Type B pancreatic cell (in vitro differentiated cells): ENCODE data around the gene DNAH17. TPM values are rescaled to one million over a fixed set of nuclear protein-coding genes. Genes with fewer than 3 reads are reported as not detected.
"Not testable (repeated sequence)": the region's sequence is repeated elsewhere in the genome, so short reads cannot be mapped to it uniquely, and the experiment has no call there.

ENCODE experiments used
- DNase-seq: peaks from one replicate; pipeline ENCODE4 v3.0.0; 2021; ENCODE audit warnings: mixed read lengths; ENCODE audit not compliant: unreplicated experiment; ENCODE audit errors: extremely low spot score
- H3K27ac Mint-ChIP-seq: 2 replicates; pipeline ENCODE4 v1.8.0; 2021; ENCODE audit warnings: mild to moderate bottlenecking, mixed read lengths
- H3K27me3 Mint-ChIP-seq: 2 replicates; pipeline ENCODE4 v1.8.0; 2021; ENCODE audit warnings: mixed read lengths
- H3K36me3 Mint-ChIP-seq: 2 replicates; pipeline ENCODE4 v1.8.0; 2021; ENCODE audit warnings: mixed read lengths
- H3K4me1 Mint-ChIP-seq: one replicate; pipeline ENCODE4 v1.8.0; 2021; ENCODE audit warnings: mixed read lengths; ENCODE audit not compliant: unreplicated experiment
- H3K4me3 Mint-ChIP-seq: 2 replicates; pipeline ENCODE4 v1.8.0; 2021; ENCODE audit warnings: mild to moderate bottlenecking, mixed read lengths
- H3K9me3 Mint-ChIP-seq: 2 replicates; pipeline ENCODE4 v1.8.0; 2021; ENCODE audit warnings: mixed read lengths
- CTCF ChIP-seq: fragments of 200-600 bp; sonication (generic); conservative IDR thresholded peaks from 2 replicates; pipeline ENCODE4 v1.5.0; 2021; ENCODE audit warnings: antibody characterized with exemption, mild to moderate bottlenecking
- total RNA-seq: library from RNA; stranded (reverse); gene quantifications from 2 replicates; pipeline ENCODE4 v1.2.1, GENCODE V29; 2021; ENCODE audit warnings: low replicate concordance

DNAH17 gene
- total RNA-seq, 1 donor from 2014 or later, result 0.07 TPM

- Mint-ChIP-seq H3K4me1 (no peaks in the 10 kb centered on the region), H3K4me3 (no peak overlapping the region), H3K27me3 (peaks cover 5% of the 10 kb centered on the region), H3K27ac (no peak overlapping the region), H3K9me3 (no peaks in the 10 kb centered on the region), H3K36me3 (no peaks in the 10 kb centered on the region)
- DNase-seq, result no peak
- no peak for TF ChIP-seq CTCF
These were observed 105.6 kb downstream of the DNAH17 start for GRCh38 chr17:78471635-78472034.

GRCh38 chr17:78469443-78469842, 107.8 kb downstream of the DNAH17 start:
- peaks cover 4% of the 10 kb centered on the region for H3K27me3 Mint-ChIP-seq
- H3K36me3 Mint-ChIP-seq, result no peaks in the 10 kb centered on the region
- TF ChIP-seq CTCF, result no peak
- H3K9me3 Mint-ChIP-seq, result no peaks in the 10 kb centered on the region
- DNase-seq, result no peak
- H3K27ac Mint-ChIP-seq, result no peak overlapping the region
- H3K4me3 Mint-ChIP-seq, result no peak overlapping the region
- no peaks in the 10 kb centered on the region for H3K4me1 Mint-ChIP-seq

- Mint-ChIP-seq H3K27ac (no peak overlapping the region), H3K4me3 (no peak overlapping the region), H3K27me3 (no peaks in the 10 kb centered on the region), H3K9me3 (no peaks in the 10 kb centered on the region), H3K4me1 (no peaks in the 10 kb centered on the region), H3K36me3 (no peaks in the 10 kb centered on the region)
- no peak for TF ChIP-seq CTCF
- DNase-seq, result no peak
These were observed 108.8 kb downstream of the DNAH17 start for GRCh38 chr17:78468366-78468765.

GRCh38 chr17:78466786-78467715, 110.1 kb downstream of the DNAH17 start:
- no peaks in the 10 kb centered on the region for H3K9me3 Mint-ChIP-seq
- no peak for DNase-seq
- no peaks in the 10 kb centered on the region for H3K4me1 Mint-ChIP-seq
- H3K27ac Mint-ChIP-seq, result no peak overlapping the region
- H3K36me3 Mint-ChIP-seq, result no peaks in the 10 kb centered on the region
- H3K27me3 Mint-ChIP-seq, result no peaks in the 10 kb centered on the region
- H3K4me3 Mint-ChIP-seq, result no peak overlapping the region
- no peak for TF ChIP-seq CTCF

GRCh38 chr17:78466109-78466785, 110.9 kb downstream of the DNAH17 start:
- not testable (repeated sequence) for H3K4me1 Mint-ChIP-seq, H3K36me3 Mint-ChIP-seq, H3K27me3 Mint-ChIP-seq, H3K9me3 Mint-ChIP-seq, H3K27ac Mint-ChIP-seq, H3K4me3 Mint-ChIP-seq, DNase-seq

GRCh38 chr17:78462148-78462547, 115.0 kb downstream of the DNAH17 start:
- no peak for DNase-seq
- H3K4me3 Mint-ChIP-seq, result no peak overlapping the region
- no peaks in the 10 kb centered on the region for H3K4me1 Mint-ChIP-seq
- no peaks in the 10 kb centered on the region for H3K36me3 Mint-ChIP-seq
- no peaks in the 10 kb centered on the region for H3K9me3 Mint-ChIP-seq
- H3K27me3 Mint-ChIP-seq, result no peaks in the 10 kb centered on the region
- H3K27ac Mint-ChIP-seq, result no peak overlapping the region
- no peak for TF ChIP-seq CTCF
